HT1080 (cell line): ENCODE results near the gene TMEM91. TPM values are rescaled to one million over a fixed set of nuclear protein-coding genes. Genes with fewer than 3 reads are reported as not detected.
"Not testable (repeated sequence)": the region's sequence is repeated elsewhere in the genome, so short reads cannot be mapped to it uniquely, and the experiment has no call there.

Experiments used
- DNase-seq: peaks from one replicate; pipeline ENCODE4 v3.0.0-alpha.2; 2015; ENCODE audit warnings: low read depth
- total RNA-seq: library from RNA; depleted of rRNA; stranded (reverse); fragments of >200 nt; shearing (Covaris generic); gene quantifications from 2 replicates; pipeline ENCODE4 v1.2.3, GENCODE V29; 2014

Gene TMEM91
- total RNA-seq, 1 experiment from 2014 or later = 5.3 TPM

GRCh38 chr19:41352609-41353465 lies 23.5 kb upstream of the TMEM91 start:
- peak; percentile 54 for DNase-seq

- DNase-seq = peak; percentile 77
These were observed 22.6 kb upstream of the TMEM91 start, which contains the start of gene TGFB1 for GRCh38 chr19:41353466-41354342. TGFB1 (minus strand) TSS chr19:41353922; CDS start chr19:41353044, 878 bp downstream.

- no peak for DNase-seq
These were observed 21.9 kb upstream of the TMEM91 start for GRCh38 chr19:41354343-41354953.

GRCh38 chr19:41355035-41355434 lies 21.3 kb upstream of the TMEM91 start:
- DNase-seq = no peak

GRCh38 chr19:41355802-41356201 lies 20.5 kb upstream of the TMEM91 start:
- no peak for DNase-seq

- no peak for DNase-seq
These were observed 19.2 kb upstream of the TMEM91 start for GRCh38 chr19:41356984-41357739.

GRCh38 chr19:41357746-41358145 lies 18.6 kb upstream of the TMEM91 start:
- no peak for DNase-seq

- DNase-seq = no peak
These were observed 16.6 kb upstream of the TMEM91 start for GRCh38 chr19:41359741-41360140.

- DNase-seq = no peak
These were observed 14.0 kb upstream of the TMEM91 start for GRCh38 chr19:41362143-41362847.

- DNase-seq = no peak
These were observed 13.0 kb upstream of the TMEM91 start for GRCh38 chr19:41363371-41363752.

- DNase-seq = peak; percentile 97
These were observed 12.4 kb upstream of the TMEM91 start, which contains the start of gene B9D2 for GRCh38 chr19:41363753-41364523. B9D2 (minus strand) TSS chr19:41364149; CDS start chr19:41363519, 630 bp downstream.

GRCh38 chr19:41364524-41365391 lies 11.6 kb upstream of the TMEM91 start:
- DNase-seq = no peak

- DNase-seq = no peak
These were observed 10.2 kb upstream of the TMEM91 start for GRCh38 chr19:41366089-41366488.

- DNase-seq = peak; percentile 88
These were observed 8.5 kb upstream of the TMEM91 start for GRCh38 chr19:41367848-41368301.

- DNase-seq = no peak
These were observed 6.6 kb upstream of the TMEM91 start for GRCh38 chr19:41369769-41370168.

- DNase-seq = not testable (repeated sequence)
These were observed 5.2 kb upstream of the TMEM91 start for GRCh38 chr19:41371119-41371518.

GRCh38 chr19:41371541-41371940 lies 4.8 kb upstream of the TMEM91 start:
- DNase-seq = no peak

GRCh38 chr19:41372501-41372900 lies 3.8 kb upstream of the TMEM91 start:
- DNase-seq = no peak
